Endothelial cell of umbilical vein (primary cell): Measurements from ENCODE around the gene TTC24.

ENCODE experiments used
- EZH2 ChIP-seq: IDR thresholded peaks from 2 replicates; pipeline ENCODE4 v1.6.1; 2012; ENCODE audit warnings: borderline replicate concordance, low read depth, mild to moderate bottlenecking, moderate library complexity, low read length, inconsistent platforms; ENCODE audit not compliant: severe bottlenecking
- FOS ChIP-seq: IDR thresholded peaks from 2 replicates; pipeline ENCODE4 v1.6.1; 2011; ENCODE audit warnings: mild to moderate bottlenecking, low read length, moderate library complexity, borderline replicate concordance; ENCODE audit not compliant: insufficient read depth
- GATA2 ChIP-seq: IDR thresholded peaks from 2 replicates; pipeline ENCODE4 v1.7.0; 2011; ENCODE audit warnings: low read depth, mild to moderate bottlenecking, moderate library complexity, mixed read lengths, low read length; ENCODE audit not compliant: insufficient read length, insufficient read depth
- JUN ChIP-seq: IDR thresholded peaks from 2 replicates; pipeline ENCODE4 v1.6.1; 2011; ENCODE audit warnings: borderline replicate concordance, low read depth; ENCODE audit not compliant: insufficient read length, insufficient read depth
- MAX ChIP-seq: IDR thresholded peaks from 2 replicates; pipeline ENCODE4 v1.6.1; 2011; ENCODE audit not compliant: insufficient read depth, insufficient read length
- MYC ChIP-seq: IDR thresholded peaks from one replicate; pipeline ENCODE4 v1.6.1; 2011; ENCODE audit warnings: mild to moderate bottlenecking, low read depth, low read length
- POLR2A ChIP-seq: IDR thresholded peaks from 2 replicates; pipeline ENCODE4 v1.6.1; 2012; ENCODE audit warnings: low read depth, mild to moderate bottlenecking, control low read depth, low read length
- POLR2AphosphoS5 ChIP-seq: IDR thresholded peaks from 2 replicates; pipeline ENCODE4 v1.6.1; 2012; ENCODE audit warnings: low read depth, mild to moderate bottlenecking, control low read depth, low read length, moderate library complexity; ENCODE audit not compliant: insufficient read depth
- TF ChIP-seq, protein P1 (sequence below), 2 donors: IDR thresholded peaks; 1 replicate in 1 of 2; 2 replicates in 1 of 2; pipeline ENCODE4 v1.5.1; 2011; ENCODE audit warnings: low read length in 2 of 2, mild to moderate bottlenecking in 2 of 2, moderate library complexity in 2 of 2, control low read depth in 1 of 2, inconsistent platforms in 1 of 2, low read depth in 1 of 2; ENCODE audit not compliant: insufficient read depth in 1 of 2; ENCODE audit errors: extremely low read depth in 1 of 2

- TF ChIP-seq, protein P1, sequence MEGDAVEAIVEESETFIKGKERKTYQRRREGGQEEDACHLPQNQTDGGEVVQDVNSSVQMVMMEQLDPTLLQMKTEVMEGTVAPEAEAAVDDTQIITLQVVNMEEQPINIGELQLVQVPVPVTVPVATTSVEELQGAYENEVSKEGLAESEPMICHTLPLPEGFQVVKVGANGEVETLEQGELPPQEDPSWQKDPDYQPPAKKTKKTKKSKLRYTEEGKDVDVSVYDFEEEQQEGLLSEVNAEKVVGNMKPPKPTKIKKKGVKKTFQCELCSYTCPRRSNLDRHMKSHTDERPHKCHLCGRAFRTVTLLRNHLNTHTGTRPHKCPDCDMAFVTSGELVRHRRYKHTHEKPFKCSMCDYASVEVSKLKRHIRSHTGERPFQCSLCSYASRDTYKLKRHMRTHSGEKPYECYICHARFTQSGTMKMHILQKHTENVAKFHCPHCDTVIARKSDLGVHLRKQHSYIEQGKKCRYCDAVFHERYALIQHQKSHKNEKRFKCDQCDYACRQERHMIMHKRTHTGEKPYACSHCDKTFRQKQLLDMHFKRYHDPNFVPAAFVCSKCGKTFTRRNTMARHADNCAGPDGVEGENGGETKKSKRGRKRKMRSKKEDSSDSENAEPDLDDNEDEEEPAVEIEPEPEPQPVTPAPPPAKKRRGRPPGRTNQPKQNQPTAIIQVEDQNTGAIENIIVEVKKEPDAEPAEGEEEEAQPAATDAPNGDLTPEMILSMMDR (IDR thresholded peaks at IDR 0.05; ENCODE audit: extremely low read depth in 1 of 2, insufficient read depth in 1 of 2, low read depth in 1 of 2, low read length in 2 of 2) = no peak
- TF ChIP-seq POLR2A (no peak), GATA2 (no peak), EZH2 (no peak), MYC (no peak), POLR2AphosphoS5 (no peak), MAX (no peak), JUN (no peak), FOS (no peak)
These were observed at the start of gene TTC24 for GRCh38 chr1:156579472-156579871.
